CD8-positive, alpha-beta memory T cell (primary cell): ENCODE results near the gene SPSB4. TPM values are rescaled to one million over a fixed set of nuclear protein-coding genes. Genes with fewer than 3 reads are reported as not detected.

Experiments
- CTCF ChIA-PET: fragments of 350-600 bp; sonication (Branson Sonifier 250); formaldehyde crosslinking; loops from one replicate; lab custom pipeline; 2021; ENCODE audit warnings: antibody characterized with exemption; lab: Charles Lee
- POLR2A ChIA-PET: fragments of 350-600 bp; sonication (Branson Sonifier 250); formaldehyde crosslinking; loops from one replicate; lab custom pipeline; 2021; ENCODE audit warnings: antibody characterized with exemption; lab: Charles Lee
- DNase-seq, 5 donors: peaks; one replicate each; pipeline versions ENCODE4 v3.0.0 to v3.0.0-alpha.2; 2020 to 2022; ENCODE audit warnings: mixed read lengths in 1 of 5
- H3K27ac ChIP-seq: one replicate; pipeline ENCODE4 v1.7.0; 2013; ENCODE audit warnings: low read depth, mild to moderate bottlenecking, low read length, moderate library complexity
- H3K27me3 ChIP-seq: 2 replicates; pipeline ENCODE4 v1.7.0; 2013; ENCODE audit warnings: low read length, mild to moderate bottlenecking; ENCODE audit not compliant: insufficient read depth, poor library complexity, severe bottlenecking
- H3K36me3 ChIP-seq: 2 replicates; pipeline ENCODE4 v1.7.0; 2013; ENCODE audit warnings: mild to moderate bottlenecking, low read length, moderate library complexity; ENCODE audit not compliant: insufficient read depth
- H3K4me1 ChIP-seq: 2 replicates; pipeline ENCODE4 v1.7.0; 2013; ENCODE audit warnings: mild to moderate bottlenecking, low read length, moderate library complexity; ENCODE audit not compliant: insufficient read depth
- H3K4me3 ChIP-seq: 2 replicates; pipeline ENCODE4 v1.7.0; 2013; ENCODE audit warnings: mild to moderate bottlenecking, low read length
- H3K9me3 ChIP-seq: 2 replicates; pipeline ENCODE4 v1.7.0; 2013; ENCODE audit warnings: mild to moderate bottlenecking, low read length
- H3K27ac Mint-ChIP-seq, 8 donors: one replicate each; pipeline ENCODE4 v1.8.0; 2020 to 2021; ENCODE audit warnings: mixed read lengths in 8 of 8, mild to moderate bottlenecking in 6 of 8, inconsistent platforms in 3 of 8, moderate library complexity in 3 of 8
- H3K27me3 Mint-ChIP-seq, 2 donors: one replicate each; pipeline ENCODE4 v1.8.0; 2020 to 2021; ENCODE audit warnings: mixed read lengths in 2 of 2, mild to moderate bottlenecking in 1 of 2, moderate library complexity in 1 of 2
- H3K36me3 Mint-ChIP-seq, 3 donors: one replicate each; pipeline ENCODE4 v1.8.0; 2020 to 2021; ENCODE audit warnings: mixed read lengths in 3 of 3, inconsistent platforms in 1 of 3, mild to moderate bottlenecking in 1 of 3
- H3K4me1 Mint-ChIP-seq, 3 donors: one replicate each; pipeline ENCODE4 v1.8.0; 2020 to 2021; ENCODE audit warnings: mixed read lengths in 3 of 3, inconsistent platforms in 1 of 3, mild to moderate bottlenecking in 1 of 3
- H3K4me3 Mint-ChIP-seq, 7 donors: one replicate each; pipeline ENCODE4 v1.8.0; 2020 to 2021; ENCODE audit warnings: mixed read lengths in 7 of 7, mild to moderate bottlenecking in 6 of 7, moderate library complexity in 4 of 7, inconsistent platforms in 2 of 7
- H3K9me3 Mint-ChIP-seq, 5 donors: one replicate each; pipeline ENCODE4 v1.8.0; 2020 to 2022; ENCODE audit warnings: mixed read lengths in 5 of 5, mild to moderate bottlenecking in 3 of 5, moderate library complexity in 2 of 5, inconsistent platforms in 1 of 5
- polyA plus RNA-seq: library from polyadenylated mRNA; unstranded; fragments of 300-500 nt; fragmentation: Illumina TruSeq; gene quantifications from one replicate; pipeline ENCODE4 v1.2.3, GENCODE V29; 2021
- total RNA-seq, 2 experiments: library from RNA; stranded (reverse); gene quantifications; one replicate each; pipeline ENCODE4 v1.2.3, GENCODE V29; 2021

Gene SPSB4
- total and polyA plus RNA-seq, 3 experiments from 2014 or later, result not detected

DNA sequence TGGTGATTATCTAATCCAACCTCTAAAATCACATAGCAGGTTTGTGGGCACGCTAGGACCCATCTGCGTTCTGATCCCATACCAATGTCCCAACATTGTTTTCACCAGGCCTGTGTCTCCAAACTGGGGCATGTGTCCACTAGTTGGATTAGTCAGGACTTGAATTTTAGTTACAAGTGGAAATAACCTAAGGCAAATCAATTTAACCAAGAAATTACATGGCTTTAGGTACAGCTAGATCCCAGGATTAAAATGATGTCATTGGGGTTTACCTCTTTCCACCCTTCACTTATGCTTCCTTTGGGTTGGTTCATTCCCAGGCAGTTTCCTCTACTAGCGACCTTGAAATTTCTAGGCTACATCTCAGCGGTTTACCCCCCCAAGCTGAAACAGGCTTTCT, 133.3 kb downstream of the SPSB4 start:
- H3K36me3 ChIP-seq, result no peaks in the 10 kb centered on the region
- ChIA-PET CTCF (interaction anchor here (1.4 to 1.5 kb wide), 2 partner anchors 8 to 173 kb away, joined by 4 to 7 read pairs; no protein-coding TSS in a partner anchor), POLR2A (no interaction called here)
- H3K4me3 ChIP-seq, result no peak overlapping the region
- H3K4me1 ChIP-seq, result no peaks in the 10 kb centered on the region
- H3K27ac ChIP-seq, result no peak overlapping the region
- H3K27ac Mint-ChIP-seq, result no peak overlapping the region
- H3K27me3 Mint-ChIP-seq, result peaks cover 3 to 22% of the 10 kb centered on the region in 2 donors
- no peaks in the 10 kb centered on the region for H3K4me1 Mint-ChIP-seq
- peaks cover 0 to 6% (median 0%) of the 10 kb centered on the region in 3 donors for H3K36me3 Mint-ChIP-seq
- H3K9me3 Mint-ChIP-seq, result peaks cover 1 to 16% (median 6%) of the 10 kb centered on the region in 5 donors
- no peak for DNase-seq
- H3K9me3 ChIP-seq, result no peaks in the 10 kb centered on the region
- H3K4me3 Mint-ChIP-seq, result no peak overlapping the region
- no peaks in the 10 kb centered on the region for H3K27me3 ChIP-seq

DNA sequence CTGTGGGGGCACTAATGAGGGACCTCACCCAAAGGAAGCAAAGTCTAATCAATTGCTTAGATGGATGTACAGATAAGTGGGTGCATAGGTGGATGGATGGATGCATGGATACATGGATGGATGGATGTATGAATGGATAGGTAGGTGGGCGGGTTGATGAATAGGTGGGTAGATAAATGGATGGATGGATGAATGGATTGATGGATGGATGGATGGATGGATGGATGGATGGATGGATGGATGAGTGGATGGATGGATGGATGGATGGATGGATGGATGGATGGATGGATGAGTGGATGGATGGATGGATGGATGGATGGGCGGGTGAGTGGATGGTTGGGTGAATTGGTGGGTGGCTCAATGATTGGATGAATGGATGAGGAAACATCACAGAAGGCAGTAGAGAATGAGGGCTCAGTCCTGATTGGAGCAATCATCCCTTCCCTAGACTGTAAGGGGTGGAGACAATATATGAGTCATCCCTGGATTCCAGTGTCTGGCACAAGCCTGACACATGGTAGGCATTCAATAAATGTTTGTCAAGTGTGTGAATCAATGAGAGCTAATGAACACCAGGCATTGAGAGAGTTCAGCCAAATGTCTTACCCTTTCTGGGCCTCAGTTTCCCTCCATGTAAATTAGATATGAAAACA, 140.1 kb downstream of the SPSB4 start:
- H3K9me3 Mint-ChIP-seq, result no peaks in the 10 kb centered on the region
- ChIA-PET POLR2A (no interaction called here), CTCF (interaction anchor here (0.8 to 3.0 kb wide), 9 partner anchors 8 to 293 kb away, joined by 3 to 24 read pairs (median 5); partner anchors contain the start of gene PXYLP1)
- no peak overlapping the region for H3K4me3 Mint-ChIP-seq
- H3K27me3 ChIP-seq, result peaks cover 7% of the 10 kb centered on the region
- peaks cover 0 to 6% (median 0%) of the 10 kb centered on the region in 3 donors for H3K36me3 Mint-ChIP-seq
- no peaks in the 10 kb centered on the region for H3K9me3 ChIP-seq
- no peaks in the 10 kb centered on the region for H3K4me1 ChIP-seq
- H3K4me3 ChIP-seq, result no peak overlapping the region
- H3K27ac ChIP-seq, result no peak overlapping the region
- no peaks in the 10 kb centered on the region for H3K36me3 ChIP-seq
- peak overlapping the region in 1 of 8 donors; percentile 87 for H3K27ac Mint-ChIP-seq
- no peak for DNase-seq
- H3K4me1 Mint-ChIP-seq, result peaks cover 5 to 13% (median 11%) of the 10 kb centered on the region in 3 donors
- peaks cover 14 to 26% of the 10 kb centered on the region in 2 donors for H3K27me3 Mint-ChIP-seq

DNA sequence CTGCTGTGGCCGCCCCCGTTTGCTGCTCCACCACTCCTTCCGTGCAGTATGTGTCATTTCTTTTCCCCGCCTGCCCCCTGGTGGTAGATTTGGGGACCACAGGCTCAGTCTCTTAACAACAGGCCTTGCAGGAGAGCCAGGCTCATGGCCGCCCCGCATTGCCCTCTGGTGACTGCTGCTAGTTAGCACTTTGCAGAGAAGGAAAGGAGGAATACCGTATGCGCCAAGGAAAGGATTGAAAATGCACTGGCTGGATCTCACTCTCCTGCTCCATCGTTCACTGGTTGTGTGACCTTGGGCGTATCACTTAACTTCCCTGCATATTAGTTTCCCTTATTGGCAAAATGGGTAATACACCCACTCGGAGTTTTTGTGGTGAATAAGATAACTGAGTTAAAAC, 141.2 kb downstream of the SPSB4 start:
- Mint-ChIP-seq H3K27ac (peak overlapping the region in 5 of 8 donors; percentile 0 to 85 (median 23)), H3K36me3 (peaks cover 0 to 6% (median 0%) of the 10 kb centered on the region in 3 donors), H3K9me3 (no peaks in the 10 kb centered on the region), H3K27me3 (peaks cover 25 to 30% of the 10 kb centered on the region in 2 donors), H3K4me3 (no peak overlapping the region), H3K4me1 (peaks cover 5 to 13% (median 11%) of the 10 kb centered on the region in 3 donors)
- Histone ChIP-seq H3K9me3 (no peaks in the 10 kb centered on the region), H3K36me3 (no peaks in the 10 kb centered on the region), H3K27me3 (peaks cover 7% of the 10 kb centered on the region), H3K4me3 (no peak overlapping the region), H3K27ac (no peak overlapping the region), H3K4me1 (no peaks in the 10 kb centered on the region)
- POLR2A ChIA-PET, result no interaction called here
- CTCF ChIA-PET, result interaction anchor here (0.6 to 3.0 kb wide), 14 partner anchors 9 to 297 kb away, joined by 3 to 24 read pairs (median 3); partner anchors contain the start of gene PXYLP1
- peak; percentile 87 to 96 (median 93) for DNase-seq

DNA sequence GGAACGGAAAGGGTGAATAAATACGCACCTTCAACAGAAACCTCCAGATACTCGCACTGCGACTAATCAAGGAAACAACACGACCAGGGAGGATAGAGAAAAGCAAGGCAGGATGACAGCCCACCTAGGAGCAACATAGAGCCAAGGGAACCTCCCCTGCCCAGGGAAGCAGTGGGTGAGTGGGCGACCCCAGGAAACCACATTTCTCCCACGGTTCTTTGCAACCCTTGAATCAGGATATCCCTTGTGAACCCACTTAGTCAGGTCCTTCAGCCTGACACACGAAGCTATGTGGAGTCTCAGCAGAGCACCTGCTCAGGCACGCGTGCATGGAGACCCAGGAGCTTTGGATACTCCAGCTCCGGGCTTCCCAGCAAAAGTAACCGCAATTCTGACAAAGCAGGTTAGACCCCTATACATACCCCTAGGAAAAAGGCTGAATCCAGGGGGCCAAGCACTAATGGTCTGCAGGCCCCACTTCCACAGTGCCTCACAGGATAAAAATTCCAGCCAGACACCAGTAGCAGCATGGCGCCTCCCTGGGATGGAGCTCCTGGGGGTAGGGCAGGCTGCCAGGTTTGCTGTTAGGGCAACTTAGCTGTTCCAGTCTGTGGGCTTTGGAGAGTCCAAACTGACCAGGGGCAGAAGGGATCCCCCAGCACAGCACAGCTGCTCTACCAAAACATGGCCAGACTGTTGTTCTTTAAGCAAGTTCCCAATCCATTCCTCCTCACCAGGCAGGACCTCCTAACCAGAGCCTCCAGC, 142.1 kb downstream of the SPSB4 start:
- no peak overlapping the region for H3K27ac ChIP-seq
- H3K4me1 ChIP-seq, result no peaks in the 10 kb centered on the region
- H3K27me3 Mint-ChIP-seq, result peaks cover 30% of the 10 kb centered on the region in 2 donors
- H3K4me3 Mint-ChIP-seq, result peak overlapping the region in 1 of 7 donors; percentile 1
- H3K4me3 ChIP-seq, result no peak overlapping the region
- DNase-seq, result no peak
- ChIA-PET POLR2A (interaction anchor here (0.6 kb wide), 1 partner anchor 43 kb away, joined by 3 read pairs; no protein-coding TSS in a partner anchor), CTCF (interaction anchor here (0.7 to 3.0 kb wide), 8 partner anchors 8 to 296 kb away, joined by 3 to 24 read pairs (median 4); partner anchors contain the start of gene PXYLP1)
- no peak overlapping the region for H3K27ac Mint-ChIP-seq
- peaks cover 13% of the 10 kb centered on the region for H3K27me3 ChIP-seq
- peaks cover 5 to 13% (median 11%) of the 10 kb centered on the region in 3 donors for H3K4me1 Mint-ChIP-seq
- no peaks in the 10 kb centered on the region for H3K36me3 ChIP-seq
- H3K9me3 Mint-ChIP-seq, result no peaks in the 10 kb centered on the region
- no peaks in the 10 kb centered on the region for H3K9me3 ChIP-seq
- H3K36me3 Mint-ChIP-seq, result peaks cover 0 to 6% (median 0%) of the 10 kb centered on the region in 3 donors

Other genes starting within 250 kb of the SPSB4 start
- gene SLC25A36, start 109.5 kb upstream of the SPSB4 start, total RNA-seq, result 10 to 100 TPM; 38.1 to 44.2 TPM
- gene SLC25A36, start 109.5 kb upstream of the SPSB4 start, polyA plus RNA-seq, result 37.1 TPM
- 1 to 10 TPM; 6.6 to 9.5 TPM for gene PXYLP1, start 180.5 kb downstream of the SPSB4 start, total RNA-seq
- 7.6 TPM for gene PXYLP1, start 180.5 kb downstream of the SPSB4 start, polyA plus RNA-seq